ENCODE results near the gene LCK. TPM values are rescaled to one million over a fixed set of nuclear protein-coding genes. Genes with fewer than 3 reads are reported as not detected.
A peak's percentile ranks its signal among the peaks of the same experiment; 100 is the strongest.

Gene LCK
- total RNA-seq, 1 experiment from 2014 or later = 0.57 TPM

DNA sequence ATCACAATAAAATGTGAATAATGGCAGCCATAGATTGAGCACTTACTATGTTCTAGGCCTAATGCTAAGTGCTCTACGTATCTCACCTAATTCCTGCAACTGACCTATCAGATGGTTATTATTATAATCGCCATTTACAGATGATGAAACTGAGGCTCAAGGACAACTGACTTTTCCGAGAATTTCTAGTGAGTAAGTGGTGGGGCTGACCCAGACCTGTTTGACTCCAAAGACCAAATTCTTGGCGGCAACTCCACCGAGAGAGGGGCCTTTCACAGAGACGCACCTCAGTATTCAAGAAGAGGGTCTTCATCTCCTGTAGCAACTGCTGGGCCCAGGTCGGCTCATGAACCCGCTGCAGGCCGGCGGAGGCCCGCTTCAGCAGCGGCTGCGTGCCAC is 29.5 kb upstream of the LCK start:
- Histone ChIP-seq H3K4me1 (ENCODE audit: control insufficient read depth, insufficient read depth, low read length) (peaks cover 19% of the 10 kb centered on the region), H3K27ac (ENCODE audit: low read length) (peak overlapping the region; percentile 98), H3K36me3 (ENCODE audit: control insufficient read depth, insufficient read depth, low read length) (peaks cover 15% of the 10 kb centered on the region), H3K27me3 (ENCODE audit: control insufficient read depth, insufficient read depth, low read length) (no peaks in the 10 kb centered on the region), H3K9me3 (ENCODE audit: control insufficient read depth, insufficient read depth, low read depth, low read length) (no peaks in the 10 kb centered on the region), H3K4me3 (ENCODE audit: low read depth in 2 of 2, low read length in 2 of 2) (peak overlapping the region; percentile 95 to 99)
- in situ Hi-C loops (cut with HindIII; ENCODE audit: low pct_unique_long_range_greater_than_20kb, low sequenced_read_pairs) (no loop called here), intact Hi-C loops (cut with micrococcal nuclease; ENCODE audit: unreplicated experiment) (loop anchor here (1.0 kb wide), 1 partner anchor 95 kb away; no protein-coding TSS in a partner anchor)
- no peak for DNase-seq (ENCODE audit: low read depth, low spot score)
- no peak for ATAC-seq
- POLR2A ChIA-PET = interaction anchor here (0.6 to 0.7 kb wide), 2 partner anchors 75 to 173 kb away, joined by 3 to 8 read pairs; partner anchors contain the start of gene BSDC1
- CTCF ChIA-PET = no interaction called here
- no TSS peak for BruUV-seq (replicated peaks)
- TF ChIP-seq, protein P1, sequence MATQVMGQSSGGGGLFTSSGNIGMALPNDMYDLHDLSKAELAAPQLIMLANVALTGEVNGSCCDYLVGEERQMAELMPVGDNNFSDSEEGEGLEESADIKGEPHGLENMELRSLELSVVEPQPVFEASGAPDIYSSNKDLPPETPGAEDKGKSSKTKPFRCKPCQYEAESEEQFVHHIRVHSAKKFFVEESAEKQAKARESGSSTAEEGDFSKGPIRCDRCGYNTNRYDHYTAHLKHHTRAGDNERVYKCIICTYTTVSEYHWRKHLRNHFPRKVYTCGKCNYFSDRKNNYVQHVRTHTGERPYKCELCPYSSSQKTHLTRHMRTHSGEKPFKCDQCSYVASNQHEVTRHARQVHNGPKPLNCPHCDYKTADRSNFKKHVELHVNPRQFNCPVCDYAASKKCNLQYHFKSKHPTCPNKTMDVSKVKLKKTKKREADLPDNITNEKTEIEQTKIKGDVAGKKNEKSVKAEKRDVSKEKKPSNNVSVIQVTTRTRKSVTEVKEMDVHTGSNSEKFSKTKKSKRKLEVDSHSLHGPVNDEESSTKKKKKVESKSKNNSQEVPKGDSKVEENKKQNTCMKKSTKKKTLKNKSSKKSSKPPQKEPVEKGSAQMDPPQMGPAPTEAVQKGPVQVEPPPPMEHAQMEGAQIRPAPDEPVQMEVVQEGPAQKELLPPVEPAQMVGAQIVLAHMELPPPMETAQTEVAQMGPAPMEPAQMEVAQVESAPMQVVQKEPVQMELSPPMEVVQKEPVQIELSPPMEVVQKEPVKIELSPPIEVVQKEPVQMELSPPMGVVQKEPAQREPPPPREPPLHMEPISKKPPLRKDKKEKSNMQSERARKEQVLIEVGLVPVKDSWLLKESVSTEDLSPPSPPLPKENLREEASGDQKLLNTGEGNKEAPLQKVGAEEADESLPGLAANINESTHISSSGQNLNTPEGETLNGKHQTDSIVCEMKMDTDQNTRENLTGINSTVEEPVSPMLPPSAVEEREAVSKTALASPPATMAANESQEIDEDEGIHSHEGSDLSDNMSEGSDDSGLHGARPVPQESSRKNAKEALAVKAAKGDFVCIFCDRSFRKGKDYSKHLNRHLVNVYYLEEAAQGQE (IDR thresholded peaks at IDR 0.05; ENCODE audit: insufficient read depth in 1 of 2, low read depth in 2 of 2, low read length in 1 of 2) = no peak
- TF ChIP-seq SIN3A (IDR thresholded peaks at IDR 0.05; ENCODE audit: borderline replicate concordance, insufficient read depth, low read depth, low read length) (no peak), TCF7L2 (IDR thresholded peaks at IDR 0.05; ENCODE audit: low read depth, low read length) (no peak), POLR2AphosphoS5 (IDR thresholded peaks at IDR 0.05; ENCODE audit: low read depth, low read length) (no peak)
- TF ChIP-seq, protein P2, sequence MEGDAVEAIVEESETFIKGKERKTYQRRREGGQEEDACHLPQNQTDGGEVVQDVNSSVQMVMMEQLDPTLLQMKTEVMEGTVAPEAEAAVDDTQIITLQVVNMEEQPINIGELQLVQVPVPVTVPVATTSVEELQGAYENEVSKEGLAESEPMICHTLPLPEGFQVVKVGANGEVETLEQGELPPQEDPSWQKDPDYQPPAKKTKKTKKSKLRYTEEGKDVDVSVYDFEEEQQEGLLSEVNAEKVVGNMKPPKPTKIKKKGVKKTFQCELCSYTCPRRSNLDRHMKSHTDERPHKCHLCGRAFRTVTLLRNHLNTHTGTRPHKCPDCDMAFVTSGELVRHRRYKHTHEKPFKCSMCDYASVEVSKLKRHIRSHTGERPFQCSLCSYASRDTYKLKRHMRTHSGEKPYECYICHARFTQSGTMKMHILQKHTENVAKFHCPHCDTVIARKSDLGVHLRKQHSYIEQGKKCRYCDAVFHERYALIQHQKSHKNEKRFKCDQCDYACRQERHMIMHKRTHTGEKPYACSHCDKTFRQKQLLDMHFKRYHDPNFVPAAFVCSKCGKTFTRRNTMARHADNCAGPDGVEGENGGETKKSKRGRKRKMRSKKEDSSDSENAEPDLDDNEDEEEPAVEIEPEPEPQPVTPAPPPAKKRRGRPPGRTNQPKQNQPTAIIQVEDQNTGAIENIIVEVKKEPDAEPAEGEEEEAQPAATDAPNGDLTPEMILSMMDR (IDR thresholded peaks at IDR 0.05) = no peak

DNA sequence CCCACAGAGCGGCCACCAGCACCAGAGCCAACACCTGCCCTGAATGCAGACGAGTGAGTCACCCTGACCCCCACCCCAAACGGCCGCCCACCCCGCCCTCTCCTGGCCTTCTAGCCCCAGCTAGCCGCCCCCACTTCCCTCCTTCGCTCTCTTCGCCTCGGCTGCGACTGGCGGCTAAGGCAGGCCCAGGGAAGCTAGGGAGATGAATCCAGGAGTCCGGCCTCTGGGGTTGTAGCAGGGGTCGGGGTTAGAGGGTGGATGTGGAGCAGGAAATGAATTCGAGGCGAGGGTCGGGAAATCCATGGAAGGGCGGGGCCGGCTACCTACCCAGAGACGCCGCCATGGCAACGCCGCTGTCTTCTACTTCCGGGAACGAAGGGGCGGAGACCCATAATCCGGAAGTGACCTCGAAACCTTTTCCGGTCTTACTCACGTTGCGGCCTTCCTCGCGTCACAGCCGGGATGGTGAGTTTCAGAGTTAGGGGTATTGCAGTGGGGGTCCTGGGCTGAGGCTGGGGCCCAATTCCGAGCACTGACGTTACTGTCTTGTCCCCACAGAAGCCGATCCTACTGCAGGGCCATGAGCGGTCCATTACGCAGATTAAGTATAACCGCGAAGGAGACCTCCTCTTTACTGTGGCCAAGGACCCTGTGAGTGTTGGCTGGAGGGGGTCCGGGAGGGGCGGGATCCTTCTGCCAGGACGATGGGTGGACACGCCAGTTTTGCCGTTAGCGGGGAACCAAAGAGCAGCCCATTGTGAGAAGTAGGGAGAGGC is 28.9 kb upstream of the LCK start, which contains the start of the genes EIF3I and TMEM234:
Gene EIF3I (plus strand): TSS at position 428 of the 776 bp plus-strand sequence. CDS start 35 bp downstream, at position 463.
Gene TMEM234 (minus strand): TSS at position 374 of the 776 bp plus-strand sequence. CDS start 31 bp downstream, at position 343.
- peaks cover 18% of the 10 kb centered on the region for H3K36me3 ChIP-seq (ENCODE audit: control insufficient read depth, insufficient read depth, low read length)
- ChIA-PET POLR2A (interaction anchor here (0.6 to 0.7 kb wide), 4 partner anchors 17 to 644 kb away, joined by 3 to 14 read pairs (median 6); partner anchors contain the start of gene BSDC1), CTCF (interaction anchor here (0.6 to 0.7 kb wide), 2 partner anchors 10 to 383 kb away, joined by 3 to 7 read pairs; no protein-coding TSS in a partner anchor)
- H3K27me3 ChIP-seq (ENCODE audit: control insufficient read depth, insufficient read depth, low read length) = no peaks in the 10 kb centered on the region
- DNase-seq (ENCODE audit: low read depth, low spot score) (no peak), ATAC-seq (peak; percentile 99)
- H3K27ac ChIP-seq (ENCODE audit: low read length) = peak within 1 kb of the TSS; percentile 98
- in situ Hi-C loops (cut with HindIII; ENCODE audit: low pct_unique_long_range_greater_than_20kb, low sequenced_read_pairs) (no loop called here), intact Hi-C loops (cut with micrococcal nuclease; ENCODE audit: unreplicated experiment) (loop anchor here (1.0 kb wide), 1 partner anchor 94 kb away; no protein-coding TSS in a partner anchor)
- TF ChIP-seq POLR2AphosphoS5 (IDR thresholded peaks at IDR 0.05; ENCODE audit: low read depth, low read length) (peak; percentile 94), TCF7L2 (IDR thresholded peaks at IDR 0.05; ENCODE audit: low read depth, low read length) (no peak), SIN3A (IDR thresholded peaks at IDR 0.05; ENCODE audit: borderline replicate concordance, insufficient read depth, low read depth, low read length) (0 out of 2 replicates have a peak, but pooled peaks have one; percentile 70)
- TF ChIP-seq, protein P1 (IDR thresholded peaks at IDR 0.05; ENCODE audit: insufficient read depth in 1 of 2, low read depth in 2 of 2, low read length in 1 of 2) = no peak
- TF ChIP-seq, protein P2 (IDR thresholded peaks at IDR 0.05) = no peak
- peak within 1 kb of the TSS; percentile 95 to 99 for H3K4me3 ChIP-seq (ENCODE audit: low read depth in 2 of 2, low read length in 2 of 2)
- BruUV-seq (replicated peaks) = no TSS peak
- H3K4me1 ChIP-seq (ENCODE audit: control insufficient read depth, insufficient read depth, low read length) = peaks cover 19% of the 10 kb centered on the region
- no peaks in the 10 kb centered on the region for H3K9me3 ChIP-seq (ENCODE audit: control insufficient read depth, insufficient read depth, low read depth, low read length)

Data from Panc1 (cell line).